H1 (cell line): Measurements from ENCODE around the gene CLDN15. TPM values are rescaled to one million over a fixed set of nuclear protein-coding genes. Genes with fewer than 3 reads are reported as not detected.

Source experiments
- CTCF ChIA-PET: fragments of 300-600 bp; sonication (Branson Sonifier 250); formaldehyde crosslinking; loops from one replicate; lab custom pipeline; 2021; ENCODE audit not compliant: partially characterized antibody; lab: Charles Lee
- POLR2A ChIA-PET: fragments of 300-600 bp; sonication (Branson Sonifier 250); formaldehyde crosslinking; loops from one replicate; lab custom pipeline; 2021; ENCODE audit warnings: inconsistent platforms; ENCODE audit not compliant: partially characterized antibody; lab: Charles Lee
- DNase-seq, 2 experiments: peaks; one replicate each; pipeline versions ENCODE4 v3.0.0 to v3.0.0-alpha.2; 2010 to 2022; ENCODE audit warnings: low spot score in 2 of 2, low read depth in 1 of 2, mixed read lengths in 1 of 2
- FAIRE-seq: peaks from 2 replicates; lab custom pipeline; 2011; peaks lifted over from hg19 to GRCh38; lab: Jason Lieb, UNC
- H2AFZ ChIP-seq: 2 replicates; pipeline ENCODE4 v1.8.1; 2012; ENCODE audit warnings: low read length, inconsistent platforms
- H2AK5ac ChIP-seq: 2 replicates; pipeline ENCODE4 v1.6.1; 2013; ENCODE audit warnings: low read depth, low read length
- H2BK120ac ChIP-seq: replicated peaks from 2 replicates; pipeline ENCODE3; 2013; ENCODE audit warnings: low read depth, low read length, inconsistent platforms
- H2BK12ac ChIP-seq: 2 replicates; pipeline ENCODE4 v1.6.1; 2013; ENCODE audit warnings: low read depth, low read length
- H2BK15ac ChIP-seq: 2 replicates; pipeline ENCODE4 v1.6.1; 2013; ENCODE audit warnings: low read length
- H2BK20ac ChIP-seq: 2 replicates; pipeline ENCODE4 v1.6.1; 2013; ENCODE audit warnings: low read length
- H2BK5ac ChIP-seq: 2 replicates; pipeline ENCODE4 v1.6.1; 2013; ENCODE audit warnings: low read depth, low read length
- H3K14ac ChIP-seq: 2 replicates; pipeline ENCODE4 v1.6.1; 2013; ENCODE audit warnings: inconsistent platforms; ENCODE audit not compliant: insufficient read length
- H3K18ac ChIP-seq: 2 replicates; pipeline ENCODE4 v1.6.1; 2013; ENCODE audit warnings: low read length; ENCODE audit errors: extremely low read depth
- H3K23ac ChIP-seq: 2 replicates; pipeline ENCODE4 v1.6.1; 2013; ENCODE audit warnings: inconsistent platforms; ENCODE audit not compliant: insufficient read length
- H3K23me2 ChIP-seq: 2 replicates; pipeline ENCODE4 v1.6.1; 2013; ENCODE audit warnings: low read depth, low read length
- H3K27ac ChIP-seq: 2 replicates; pipeline ENCODE4 v1.6.1; 2011; ENCODE audit warnings: low read depth, low read length, inconsistent platforms
- H3K27me3 ChIP-seq, 4 experiments: replicated peaks in 1 of 4; 1 replicate in 1 of 4; 2 replicates in 3 of 4; pipeline versions ENCODE4 v1.6.1 to v1.8.1; 2011 to 2013; ENCODE audit warnings: low read length in 3 of 4, mild to moderate bottlenecking in 3 of 4, inconsistent platforms in 2 of 4, mixed read lengths in 2 of 4, moderate library complexity in 1 of 4; ENCODE audit not compliant: control insufficient read depth in 3 of 4, insufficient read depth in 3 of 4; ENCODE audit errors: extremely low read depth in 1 of 4
- H3K36me3 ChIP-seq, 4 experiments: 2 replicates each; pipeline versions ENCODE4 v1.6.1 to v1.8.1; 2011 to 2013; ENCODE audit warnings: mild to moderate bottlenecking in 4 of 4, low read length in 3 of 4, moderate library complexity in 2 of 4, control low read depth in 1 of 4, inconsistent platforms in 1 of 4; ENCODE audit not compliant: insufficient read depth in 4 of 4, control insufficient read depth in 2 of 4
- H3K4ac ChIP-seq: replicated peaks from 2 replicates; pipeline ENCODE3; 2013; ENCODE audit warnings: low read length, low read depth, mixed read lengths, inconsistent platforms; ENCODE audit not compliant: insufficient read length
- H3K4me1 ChIP-seq, 4 experiments: replicated peaks in 1 of 4; 1 replicate in 1 of 4; 2 replicates in 3 of 4; pipeline versions ENCODE4 v1.6.1 to v1.8.1; 2011 to 2013; ENCODE audit warnings: low read length in 3 of 4, inconsistent platforms in 2 of 4, mixed read lengths in 1 of 4; ENCODE audit not compliant: insufficient read depth in 4 of 4, control insufficient read depth in 3 of 4
- H3K4me2 ChIP-seq, 2 experiments: 2 replicates each; pipeline versions ENCODE4 v1.6.1 to v1.8.1; 2011 to 2013; ENCODE audit warnings: low read depth in 2 of 2, low read length in 2 of 2, control low read depth in 1 of 2, inconsistent platforms in 1 of 2, mild to moderate bottlenecking in 1 of 2; ENCODE audit not compliant: insufficient read depth in 1 of 2
- H3K4me3 ChIP-seq, 4 experiments: fragments of 200-600, 300-600 bp in 1 of 4; sonication (generic), shearing (Covaris generic), sonication (Bioruptor Twin) in 1 of 4; 2 replicates each; pipeline versions ENCODE4 v1.5.1 to v1.8.1; 2011 to 2016; ENCODE audit warnings: low read length in 4 of 4, low read depth in 3 of 4, control low read depth in 2 of 4, inconsistent platforms in 2 of 4, mild to moderate bottlenecking in 2 of 4, mixed read lengths in 1 of 4, moderate library complexity in 1 of 4; ENCODE audit not compliant: insufficient read depth in 2 of 4; ENCODE audit errors: extremely low read depth in 1 of 4
- H3K56ac ChIP-seq: replicated peaks from 2 replicates; pipeline ENCODE3; 2013; ENCODE audit warnings: low read depth, mild to moderate bottlenecking, mixed read lengths, low read length, inconsistent platforms; ENCODE audit not compliant: insufficient read length
- H3K79me1 ChIP-seq: 2 replicates; pipeline ENCODE4 v1.6.1; 2013; ENCODE audit warnings: low read depth, low read length, control low read depth
- H3K79me2 ChIP-seq, 2 experiments: 2 replicates each; pipeline versions ENCODE4 v1.6.1 to v1.8.1; 2012 to 2013; ENCODE audit warnings: low read length in 2 of 2, mild to moderate bottlenecking in 2 of 2, inconsistent platforms in 1 of 2; ENCODE audit not compliant: insufficient read depth in 2 of 2, control insufficient read depth in 1 of 2
- H3K9ac ChIP-seq, 4 experiments: replicated peaks in 1 of 4; 1 replicate in 1 of 4; 2 replicates in 3 of 4; pipeline versions ENCODE4 v1.6.1 to v1.8.1; 2011 to 2013; ENCODE audit warnings: low read depth in 3 of 4, low read length in 3 of 4, control low read depth in 2 of 4, mild to moderate bottlenecking in 2 of 4, moderate library complexity in 2 of 4, inconsistent platforms in 1 of 4; ENCODE audit errors: extremely low read depth in 1 of 4
- H3K9me3 ChIP-seq, 2 experiments: 2 replicates each; pipeline versions ENCODE4 v1.6.1 to v1.8.1; 2012 to 2013; ENCODE audit warnings: mild to moderate bottlenecking in 2 of 2, moderate library complexity in 2 of 2, control low read depth in 1 of 2, inconsistent platforms in 1 of 2, low read depth in 1 of 2, low read length in 1 of 2, mixed read lengths in 1 of 2; ENCODE audit not compliant: insufficient read depth in 2 of 2
- H4K20me1 ChIP-seq, 2 experiments: replicated peaks in 1 of 2; 2 replicates each; pipeline versions ENCODE3 to v1.8.1; 2011 to 2013; ENCODE audit warnings: inconsistent platforms in 2 of 2, low read length in 2 of 2, mild to moderate bottlenecking in 1 of 2; ENCODE audit not compliant: insufficient read depth in 2 of 2, control insufficient read depth in 1 of 2
- H4K5ac ChIP-seq: 2 replicates; pipeline ENCODE4 v1.6.1; 2013; ENCODE audit warnings: low read length, low read depth, mixed read lengths, inconsistent platforms; ENCODE audit not compliant: insufficient read length
- H4K8ac ChIP-seq: 2 replicates; pipeline ENCODE4 v1.8.0; 2013; ENCODE audit warnings: mild to moderate bottlenecking, moderate library complexity, low read length, inconsistent platforms; ENCODE audit not compliant: insufficient read depth; ENCODE audit errors: extremely low read depth
- H4K91ac ChIP-seq: replicated peaks from 2 replicates; pipeline ENCODE3; 2013; ENCODE audit warnings: low read length, mixed read lengths, inconsistent platforms; ENCODE audit not compliant: insufficient read length
- CTCF ChIP-seq, 3 experiments: IDR thresholded peaks; 1 replicate in 2 of 3; 2 replicates in 1 of 3; pipeline versions ENCODE4 v1.5.1 to v1.6.1; 2011; ENCODE audit warnings: low read length in 3 of 3, mild to moderate bottlenecking in 3 of 3, inconsistent platforms in 2 of 3, low read depth in 1 of 3, moderate library complexity in 1 of 3; ENCODE audit not compliant: insufficient read depth in 1 of 3; ENCODE audit errors: control extremely low read depth in 1 of 3
- SUZ12 ChIP-seq: fragments of 200-600 bp; sonication (generic); IDR thresholded peaks from 2 replicates; pipeline ENCODE4 v1.6.1; 2012; ENCODE audit warnings: mild to moderate bottlenecking, inconsistent platforms, low read length, moderate library complexity, mixed read lengths
- WGBS, 2 experiments: shearing (Covaris generic) in 1 of 2; methylation state at CpG; one replicate each; pipeline versions ENCODE4 v1.1.6 to v1.1.7; 2013 to 2015; ENCODE audit warnings: low lambda C conversion rate in 2 of 2, mixed read lengths in 2 of 2, inconsistent platforms in 1 of 2, low coverage in 1 of 2, missing lambda C conversion rate in 1 of 2; ENCODE audit not compliant: insufficient replicate concordance in 2 of 2, insufficient coverage in 1 of 2, insufficient read length in 1 of 2; ENCODE audit errors: extremely low coverage in 1 of 2, missing lambda C conversion rate in 1 of 2; 5-methylcytosine and 5-hydroxymethylcytosine counted together
- polyA plus RNA-seq, 7 experiments: library from polyadenylated mRNA; depleted of rRNA in 3 of 7; stranded (reverse) in 5 of 7; unstranded in 2 of 7; fragments of >200 nt in 5 of 7; fragments of 200-250 nt in 2 of 7; gene quantifications; 1 replicate in 5 of 7; 2 replicates in 1 of 7; 4 replicates in 1 of 7; pipeline versions ENCODE4 v1.2.1 to v1.2.3, GENCODE V29; 2011 to 2013; ENCODE audit warnings: missing spikeins in 2 of 7, mixed read lengths in 2 of 7
- total RNA-seq: library from RNA; stranded (reverse); fragmentation: NEBNext Ultra II Directional; extraction: Animal tissue kit (Norgen Biotek cat#: 25700); gene quantifications from 2 replicates; pipeline ENCODE4 v1.2.1, GENCODE V29; 2021

Gene CLDN15
- total and polyA plus RNA-seq, 2 of the 8 experiments (the other 6 are each of a cell fraction or from before 2014, with no cell fraction given), result 5.5 to 7.6 TPM

- Histone ChIP-seq H3K18ac (no peak overlapping the region), H2BK120ac (no peak overlapping the region), H2AK5ac (no peak overlapping the region), H3K27me3 (no peaks in the 10 kb centered on the region), H3K4me3 (no peak overlapping the region), H4K91ac (no peak overlapping the region), H4K20me1 (peaks cover 0 to 5% of the 10 kb centered on the region in 2 experiments), H3K9me3 (no peaks in the 10 kb centered on the region), H2BK12ac (no peak overlapping the region), H3K4me2 (no peak overlapping the region), H3K4me1 (peaks cover 0 to 6% (median 3%) of the 10 kb centered on the region in 4 experiments; a peak in 5 of 7 replicates), H2BK5ac (no peak overlapping the region), H4K5ac (no peak overlapping the region), H3K23ac (no peak overlapping the region), H2BK20ac (no peak overlapping the region), H4K8ac (no peak overlapping the region), H3K14ac (no peak overlapping the region), H3K56ac (no peak overlapping the region), H3K79me1 (peaks cover 13% of the 10 kb centered on the region)
- no peak for DNase-seq
- POLR2A ChIA-PET, result interaction anchor here (0.7 to 1.7 kb wide), 4 partner anchors 10 to 31 kb away, joined by 3 to 5 read pairs (median 4); partner anchors contain the start of genes PLOD3 and ZNHIT1
- no peak for FAIRE-seq
- 95% methylated on average over 5 of the region's 5 CpGs; no CpG with 5 or more reads in 1 of the 2 experiments for WGBS, 2 experiments
- TF ChIP-seq SUZ12 (no peak), CTCF (IDR thresholded peaks at IDR 0.05; ENCODE audit: control extremely low read depth in 1 of 3, insufficient read depth in 1 of 3, low read depth in 1 of 3, low read length in 3 of 3) (peak in 1 of 3 experiments; percentile 32; a peak in 1 of 4 replicates)
- TF ChIP-seq, all 59 proteins: peak for 1
- H2AFZ ChIP-seq, result no peak overlapping the region
- no peak overlapping the region for H3K9ac ChIP-seq
- CTCF ChIA-PET, result interaction anchor here (0.7 to 8.2 kb wide), 10 partner anchors 11 to 232 kb away, joined by 3 to 79 read pairs (median 4); partner anchors contain the start of genes CLDN15, PLOD3 and ZNHIT1
- H3K36me3 ChIP-seq, result peaks cover 0 to 7% (median 1%) of the 10 kb centered on the region in 4 experiments; a peak in 1 of 8 replicates
- H3K27ac ChIP-seq, result no peak overlapping the region
- H2BK15ac ChIP-seq, result no peak overlapping the region
- H3K79me2 ChIP-seq, result peaks cover 0 to 51% of the 10 kb centered on the region in 2 experiments; a peak in 3 of 4 replicates
- H3K4ac ChIP-seq, result no peak overlapping the region
- H3K23me2 ChIP-seq, result peaks cover 17% of the 10 kb centered on the region
Observed at GRCh38 chr7:101248276-101248675, 10.7 kb upstream of the CLDN15 start.
